ENCODE data around the gene HOXA6.

GRCh38 chr7:27123007-27123476 lies 24.5 kb downstream of the HOXA6 start:
- TF ChIP-seq CTCF (IDR thresholded peaks at IDR 0.05) = no peak
- TF ChIP-seq POLR2A (IDR thresholded peaks at IDR 0.05) = no peak

Measured in lower leg skin (tissue), 3 donors.